ENCODE measurements around the gene JMJD6.

Gene JMJD6

GRCh38 chr17:76697702-76698465 is 28.5 kb downstream of the JMJD6 start:
- no peak overlapping the region for H3K27ac ChIP-seq
- TF ChIP-seq CTCF (conservative IDR thresholded peaks at IDR 0.05), result no peak

GRCh38 chr17:76696763-76697701 is 29.4 kb downstream of the JMJD6 start:
- no peak overlapping the region for H3K27ac ChIP-seq
- no peak for TF ChIP-seq CTCF (conservative IDR thresholded peaks at IDR 0.05)

GRCh38 chr17:76695059-76695831 is 31.2 kb downstream of the JMJD6 start:
- H3K27ac ChIP-seq, result no peak overlapping the region
- TF ChIP-seq CTCF (conservative IDR thresholded peaks at IDR 0.05), result no peak

GRCh38 chr17:76691379-76692191 is 34.8 kb downstream of the JMJD6 start:
- TF ChIP-seq CTCF (conservative IDR thresholded peaks at IDR 0.05), result no peak

GRCh38 chr17:76690596-76691280 is 35.7 kb downstream of the JMJD6 start:
- no peak for TF ChIP-seq CTCF (conservative IDR thresholded peaks at IDR 0.05)
- no peak overlapping the region for H3K27ac ChIP-seq

More at GRCh38 chr17:76691379-76692191, 34.8 kb downstream of the JMJD6 start:
- H3K27ac ChIP-seq, result no peak overlapping the region

GRCh38 chr17:76689859-76690258 is 36.5 kb downstream of the JMJD6 start:
- TF ChIP-seq CTCF (conservative IDR thresholded peaks at IDR 0.05), result no peak

More at GRCh38 chr17:76689859-76690258, 36.5 kb downstream of the JMJD6 start:
- H3K27ac ChIP-seq, result no peak overlapping the region

Measured in VCaP (cell line).